Measurements from ENCODE around the gene CFAP46.

Gene CFAP46

GRCh38 chr10:132878091-132878729 is 64.2 kb downstream of the CFAP46 start:
- TF ChIP-seq CTCF (IDR thresholded peaks at IDR 0.05; ENCODE audit: insufficient read depth, missing control alignments): no peak
- no peak for DNase-seq (ENCODE audit: insufficient read length, low spot score)
- no peak for FAIRE-seq

- no peak for FAIRE-seq
- DNase-seq (ENCODE audit: insufficient read length, low spot score): no peak
- TF ChIP-seq CTCF (IDR thresholded peaks at IDR 0.05; ENCODE audit: insufficient read depth, missing control alignments): no peak
These were observed 64.9 kb downstream of the CFAP46 start for GRCh38 chr10:132877473-132877872.

- DNase-seq (ENCODE audit: insufficient read length, low spot score) (no peak), FAIRE-seq (no peak)
- TF ChIP-seq CTCF (IDR thresholded peaks at IDR 0.05; ENCODE audit: insufficient read depth, missing control alignments): no peak
These were observed 65.4 kb downstream of the CFAP46 start for GRCh38 chr10:132876993-132877431.

- DNase-seq (ENCODE audit: insufficient read length, low spot score): no peak
- TF ChIP-seq CTCF (IDR thresholded peaks at IDR 0.05; ENCODE audit: insufficient read depth, missing control alignments): no peak
- no peak for FAIRE-seq
These were observed 66.1 kb downstream of the CFAP46 start for GRCh38 chr10:132876131-132876860.

- no peak for TF ChIP-seq CTCF (IDR thresholded peaks at IDR 0.05; ENCODE audit: insufficient read depth, missing control alignments)
- no peak for FAIRE-seq
- DNase-seq (ENCODE audit: insufficient read length, low spot score): no peak
These were observed 66.9 kb downstream of the CFAP46 start for GRCh38 chr10:132875435-132875834.

GRCh38 chr10:132873395-132873794 is 69.0 kb downstream of the CFAP46 start:
- FAIRE-seq (no peak), DNase-seq (ENCODE audit: insufficient read length, low spot score) (no peak)
- no peak for TF ChIP-seq CTCF (IDR thresholded peaks at IDR 0.05; ENCODE audit: insufficient read depth, missing control alignments)

- TF ChIP-seq CTCF (IDR thresholded peaks at IDR 0.05; ENCODE audit: insufficient read depth, missing control alignments): no peak
- no peak for FAIRE-seq
- DNase-seq (ENCODE audit: insufficient read length, low spot score): no peak
These were observed 69.7 kb downstream of the CFAP46 start for GRCh38 chr10:132872658-132873057.

Measured in D721Med (cell line).